Measurements from ENCODE around the gene PAX5.

DNA sequence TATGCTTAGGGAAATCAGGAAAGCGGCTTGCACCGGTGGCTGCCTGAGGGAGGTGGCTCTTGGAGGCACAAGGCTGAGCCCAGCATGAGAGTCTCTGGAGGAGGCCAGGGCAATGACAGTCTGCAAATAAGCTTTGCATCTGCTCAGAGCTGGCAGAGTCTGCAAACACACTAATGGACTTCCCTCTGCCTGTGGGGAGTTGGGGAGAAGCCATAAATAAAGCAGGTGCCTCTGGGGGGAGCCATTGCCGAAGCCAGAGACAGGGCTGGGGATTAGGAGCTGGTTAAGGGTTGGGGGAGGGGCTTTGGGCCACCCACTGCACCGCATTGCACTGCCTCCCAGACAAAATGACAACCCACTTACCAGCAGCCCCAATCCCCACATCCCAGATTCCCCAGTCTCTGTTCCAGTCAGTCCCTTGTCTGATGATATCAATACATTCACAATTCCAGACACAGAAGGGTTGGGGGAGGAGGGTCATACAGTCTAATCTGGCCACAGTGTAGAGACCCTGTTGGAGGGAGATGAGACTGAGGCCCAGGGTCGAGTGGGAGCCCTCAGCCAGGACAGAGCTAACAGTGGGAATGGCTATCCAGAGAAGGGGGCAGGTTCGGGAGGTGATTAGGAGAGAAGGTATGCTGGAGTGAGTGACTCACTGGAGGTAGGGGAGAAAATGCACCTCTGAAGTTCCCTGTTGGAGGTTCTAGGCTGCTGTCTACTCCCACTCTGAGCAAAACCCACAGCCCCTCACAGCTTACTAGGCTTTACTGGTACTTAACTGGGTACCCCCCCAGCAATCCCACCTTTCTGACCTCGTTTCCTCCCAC, 53.7 kb downstream of the PAX5 start:
- TF ChIP-seq ZFP37 (tag by site-specific recombination; IDR thresholded peaks at IDR 0.05) (no peak), REST (tag by site-specific recombination; IDR thresholded peaks at IDR 0.05) (no peak), ZBTB17 (tag by site-specific recombination; IDR thresholded peaks at IDR 0.05) (no peak), CTCF (tag by site-specific recombination; IDR thresholded peaks at IDR 0.05) (peak; percentile 44; the same call in 1 of the 2 replicates), ZNF24 (tag by site-specific recombination; IDR thresholded peaks at IDR 0.05) (no peak), TRIM28 (IDR thresholded peaks at IDR 0.05; ENCODE audit: borderline replicate concordance, low read length) (no peak), ZNF274 (IDR thresholded peaks at IDR 0.05; ENCODE audit: low read length) (no peak), ZNF274 (tag by site-specific recombination; IDR thresholded peaks at IDR 0.05; ENCODE audit: borderline replicate concordance) (no peak), ZNF501 (tag by site-specific recombination; IDR thresholded peaks at IDR 0.05) (no peak), ZNF121 (tag by site-specific recombination; IDR thresholded peaks at IDR 0.05) (peak; percentile 64)

All from HEK293 (cell line).